K562 (cell line): Measurements from ENCODE around the gene DYRK1A. TPM values are rescaled to one million over a fixed set of nuclear protein-coding genes. Genes with fewer than 3 reads are reported as not detected.

Source experiments
- ARID2 ChIP-seq: fragments of 450-650 bp; IDR thresholded peaks from 2 replicates; pipeline ENCODE4 v1.6.1; 2017; ENCODE audit warnings: antibody characterized with exemption, mild to moderate bottlenecking
- BCOR ChIP-seq: fragments of 450-650 bp; IDR thresholded peaks from 2 replicates; pipeline ENCODE4 v1.6.1; 2016
- CBX2 ChIP-seq: fragments of 200-600 bp; sonication (generic); IDR thresholded peaks from one replicate; pipeline ENCODE4 v1.6.1; 2012; ENCODE audit warnings: mild to moderate bottlenecking, low read length, inconsistent platforms; ENCODE audit not compliant: insufficient read depth, poor library complexity, severe bottlenecking
- ELF1 ChIP-seq: fragments of 200-800 bp; sonication (Bioruptor generic); IDR thresholded peaks from 2 replicates; pipeline ENCODE4 v1.6.1; 2016; ENCODE audit warnings: missing genetic modification characterization, missing compliant biosample characterization
- FOXJ3 ChIP-seq: sonication (generic); formaldehyde crosslinking; IDR thresholded peaks from 2 replicates; pipeline ENCODE4 v1.4.0; 2020; ENCODE audit warnings: mild to moderate bottlenecking, missing genetic modification reagents
- FOXK2 ChIP-seq, 2 experiments: fragments of 450-650 bp; IDR thresholded peaks in 1 of 2; conservative IDR thresholded peaks in 1 of 2; 2 replicates each; pipeline ENCODE4 v1.6.1; 2016; ENCODE audit warnings: low read depth in 2 of 2, mild to moderate bottlenecking in 1 of 2
- FOXM1 ChIP-seq, 2 experiments: fragments of 450-650 bp in 1 of 2; sonication (generic) in 1 of 2; formaldehyde crosslinking in 1 of 2; IDR thresholded peaks; 2 replicates each; pipeline versions ENCODE4 v1.6.1 to v1.9.0; 2017 to 2022; ENCODE audit warnings: low read depth in 2 of 2, mild to moderate bottlenecking in 2 of 2, missing genetic modification reagents in 1 of 2, moderate library complexity in 1 of 2
- GATAD2A ChIP-seq: fragments of 450-650 bp; IDR thresholded peaks from 2 replicates; pipeline ENCODE4 v1.6.1; 2017
- HDAC6 ChIP-seq: IDR thresholded peaks from 2 replicates; pipeline ENCODE4 v1.6.1; 2012; ENCODE audit warnings: low read depth, mild to moderate bottlenecking, control low read depth, inconsistent platforms, low read length, moderate library complexity
- HMG20B ChIP-seq: fragments of 250-450 bp; sonication (Bioruptor Pico); IDR thresholded peaks from 2 replicates; pipeline ENCODE4 v1.5.0; 2021; ENCODE audit warnings: mild to moderate bottlenecking
- PTTG1 ChIP-seq: fragments of 450-650 bp; IDR thresholded peaks from 2 replicates; pipeline ENCODE4 v1.6.1; 2016; ENCODE audit warnings: low read depth, mild to moderate bottlenecking, missing genetic modification characterization, missing compliant biosample characterization
- PYGO2 ChIP-seq: fragments of 450-650 bp; IDR thresholded peaks from 2 replicates; pipeline ENCODE4 v1.6.1; 2016; ENCODE audit warnings: mild to moderate bottlenecking, missing genetic modification characterization, moderate library complexity, missing compliant biosample characterization
- RFX5 ChIP-seq: IDR thresholded peaks from 2 replicates; pipeline ENCODE4 v1.6.1; 2011; ENCODE audit warnings: low read depth, mild to moderate bottlenecking, improper control_type of control experiment, low read length
- TCF7 ChIP-seq: sonication (generic); IDR thresholded peaks from 2 replicates; pipeline ENCODE4 v1.6.1; 2016; ENCODE audit warnings: antibody characterized with exemption, borderline replicate concordance
- polyA plus RNA-seq, 8 experiments: library from polyadenylated mRNA; depleted of rRNA in 4 of 8; stranded (reverse) in 5 of 8; unstranded in 3 of 8; fragments of >200 nt; fragmentation: Nextera tagmentation in 2 of 8; fragmentation: Illumina TruSeq in 1 of 8; extraction: Ambion mirVana in 2 of 8; extraction: Trizol in 1 of 8; gene quantifications; 2 replicates each; pipeline versions ENCODE4 v1.2.1 to v1.2.3, GENCODE V29; 2011 to 2014; ENCODE audit warnings: inconsistent platforms in 1 of 8, missing spikeins in 1 of 8
- total RNA-seq, 7 experiments: library from RNA; depleted of rRNA in 6 of 7; stranded (reverse); fragments of >200 nt in 6 of 7; fragmentation: Illumina TruSeq in 2 of 7; extraction: Trizol in 2 of 7; gene quantifications; 2 replicates each; pipeline versions ENCODE4 v1.2.1 to v1.2.3, GENCODE V29; 2011 to 2021; ENCODE audit warnings: low replicate concordance in 1 of 7
- TF ChIP-seq, protein P1 (sequence below): fragments of 450-650 bp; IDR thresholded peaks from 2 replicates; pipeline ENCODE4 v1.6.1; 2018; ENCODE audit warnings: mild to moderate bottlenecking, low read depth; ENCODE audit not compliant: partially characterized antibody
- TF ChIP-seq, protein P2 (sequence below): fragments of 450-650 bp; formaldehyde crosslinking; IDR thresholded peaks from 2 replicates; pipeline ENCODE4 v1.4.0; 2022; ENCODE audit warnings: missing genetic modification characterization
- TF ChIP-seq, protein P3 (sequence below): fragments of 250-450 bp; sonication (Bioruptor Pico); IDR thresholded peaks from 2 replicates; pipeline ENCODE4 v1.4.0; 2020; ENCODE audit warnings: mild to moderate bottlenecking, moderate library complexity
- TF ChIP-seq, protein P4 (sequence below): fragments of 250-450 bp; sonication (Bioruptor Pico); IDR thresholded peaks from 2 replicates; pipeline ENCODE4 v1.5.0; 2021; ENCODE audit warnings: mild to moderate bottlenecking, borderline replicate concordance
- TF ChIP-seq, protein P5 (sequence below): fragments of 200-800 bp; sonication (Bioruptor generic); IDR thresholded peaks from 2 replicates; pipeline ENCODE4 v1.6.1; 2017; ENCODE audit warnings: missing genetic modification characterization, missing compliant biosample characterization

DYRK1A gene
- total and polyA plus RNA-seq, 9 of the 15 experiments (the other 6 are each of a cell fraction or from before 2014, with no cell fraction given): 3.7 to 64.8 (median 42.3) TPM

DNA sequence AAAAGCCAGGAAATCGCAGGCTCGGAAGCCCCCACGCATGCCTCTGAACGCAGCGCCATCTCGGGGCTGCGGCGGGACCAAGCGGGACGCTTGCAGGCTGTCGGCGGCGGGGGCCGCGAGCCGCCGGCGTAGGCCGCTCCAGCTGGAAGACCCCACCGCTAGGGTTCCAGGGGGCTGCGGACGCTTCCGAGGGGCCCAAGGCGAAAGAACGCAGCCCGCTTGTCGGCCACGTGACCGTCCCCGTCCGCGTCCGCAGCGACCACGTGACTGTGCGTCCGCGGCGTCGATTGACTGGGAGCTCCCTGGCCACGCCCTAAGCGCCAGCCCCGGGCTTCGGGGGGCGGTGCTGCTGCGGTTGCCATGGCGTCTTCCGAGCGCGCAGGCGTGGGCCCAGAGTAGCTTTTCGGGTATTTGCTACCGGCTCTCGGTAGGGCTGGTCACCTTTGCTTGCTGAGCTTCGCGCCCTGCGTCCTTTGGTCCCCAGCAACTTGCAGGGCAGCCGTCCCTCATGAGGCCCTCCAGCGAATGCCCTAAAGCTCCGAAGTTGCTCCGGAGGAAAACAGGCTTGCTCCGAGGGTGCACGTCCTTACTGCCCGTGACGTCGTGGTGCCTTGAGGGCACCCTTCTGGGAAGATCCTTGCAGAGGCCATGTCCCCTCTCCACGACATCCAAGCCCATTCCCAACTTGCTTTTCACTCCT, 197.2 kb downstream of the DYRK1A start (continued):
- TF ChIP-seq, protein P1, sequence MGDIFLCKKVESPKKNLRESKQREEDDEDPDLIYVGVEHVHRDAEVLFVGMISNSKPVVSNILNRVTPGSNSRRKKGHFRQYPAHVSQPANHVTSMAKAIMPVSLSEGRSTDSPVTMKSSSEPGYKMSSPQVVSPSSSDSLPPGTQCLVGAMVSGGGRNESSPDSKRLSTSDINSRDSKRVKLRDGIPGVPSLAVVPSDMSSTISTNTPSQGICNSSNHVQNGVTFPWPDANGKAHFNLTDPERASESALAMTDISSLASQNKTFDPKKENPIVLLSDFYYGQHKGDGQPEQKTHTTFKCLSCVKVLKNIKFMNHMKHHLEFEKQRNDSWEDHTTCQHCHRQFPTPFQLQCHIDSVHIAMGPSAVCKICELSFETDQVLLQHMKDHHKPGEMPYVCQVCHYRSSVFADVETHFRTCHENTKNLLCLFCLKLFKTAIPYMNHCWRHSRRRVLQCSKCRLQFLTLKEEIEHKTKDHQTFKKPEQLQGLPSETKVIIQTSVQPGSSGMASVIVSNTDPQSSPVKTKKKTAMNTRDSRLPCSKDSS: no peak
- peak in 1 of 2 experiments; percentile 80; a peak in 2 of 4 replicates for TF ChIP-seq FOXK2 (conservative IDR thresholded peaks at IDR 0.05 in 1 of 2, IDR thresholded peaks at IDR 0.05 in 1 of 2; ENCODE audit: low read depth in 2 of 2)
- TF ChIP-seq HMG20B: no peak
- TF ChIP-seq PYGO2 (tag): no peak
- TF ChIP-seq, protein P2, sequence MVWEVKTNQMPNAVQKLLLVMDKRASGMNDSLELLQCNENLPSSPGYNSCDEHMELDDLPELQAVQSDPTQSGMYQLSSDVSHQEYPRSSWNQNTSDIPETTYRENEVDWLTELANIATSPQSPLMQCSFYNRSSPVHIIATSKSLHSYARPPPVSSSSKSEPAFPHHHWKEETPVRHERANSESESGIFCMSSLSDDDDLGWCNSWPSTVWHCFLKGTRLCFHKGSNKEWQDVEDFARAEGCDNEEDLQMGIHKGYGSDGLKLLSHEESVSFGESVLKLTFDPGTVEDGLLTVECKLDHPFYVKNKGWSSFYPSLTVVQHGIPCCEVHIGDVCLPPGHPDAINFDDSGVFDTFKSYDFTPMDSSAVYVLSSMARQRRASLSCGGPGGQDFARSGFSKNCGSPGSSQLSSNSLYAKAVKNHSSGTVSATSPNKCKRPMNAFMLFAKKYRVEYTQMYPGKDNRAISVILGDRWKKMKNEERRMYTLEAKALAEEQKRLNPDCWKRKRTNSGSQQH (CRISPR knock-in tag): 0 out of 2 replicates have a peak, but pooled peaks have one; percentile 6
- TF ChIP-seq TCF7: no peak
- peak; percentile 41; the same call in 1 of the 2 replicates for TF ChIP-seq BCOR
- peak; percentile 86 for TF ChIP-seq GATAD2A
- TF ChIP-seq, protein P3, sequence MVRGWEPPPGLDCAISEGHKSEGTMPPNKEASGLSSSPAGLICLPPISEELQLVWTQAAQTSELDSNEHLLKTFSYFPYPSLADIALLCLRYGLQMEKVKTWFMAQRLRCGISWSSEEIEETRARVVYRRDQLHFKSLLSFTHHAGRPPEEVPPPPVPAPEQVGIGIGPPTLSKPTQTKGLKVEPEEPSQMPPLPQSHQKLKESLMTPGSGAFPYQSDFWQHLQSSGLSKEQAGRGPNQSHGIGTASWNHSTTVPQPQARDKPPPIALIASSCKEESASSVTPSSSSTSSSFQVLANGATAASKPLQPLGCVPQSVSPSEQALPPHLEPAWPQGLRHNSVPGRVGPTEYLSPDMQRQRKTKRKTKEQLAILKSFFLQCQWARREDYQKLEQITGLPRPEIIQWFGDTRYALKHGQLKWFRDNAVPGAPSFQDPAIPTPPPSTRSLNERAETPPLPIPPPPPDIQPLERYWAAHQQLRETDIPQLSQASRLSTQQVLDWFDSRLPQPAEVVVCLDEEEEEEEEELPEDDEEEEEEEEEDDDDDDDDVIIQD (CRISPR knock-in tag): no peak
- no peak for TF ChIP-seq FOXJ3 (CRISPR knock-in tag)
- no peak for TF ChIP-seq PTTG1
- no peak for TF ChIP-seq FOXM1 (IDR thresholded peaks at IDR 0.05; ENCODE audit: low read depth)
- TF ChIP-seq FOXM1 (CRISPR knock-in tag; IDR thresholded peaks at IDR 0.05; ENCODE audit: low read depth): peak; percentile 84; the same call in 1 of the 2 replicates
- TF ChIP-seq, protein P4, sequence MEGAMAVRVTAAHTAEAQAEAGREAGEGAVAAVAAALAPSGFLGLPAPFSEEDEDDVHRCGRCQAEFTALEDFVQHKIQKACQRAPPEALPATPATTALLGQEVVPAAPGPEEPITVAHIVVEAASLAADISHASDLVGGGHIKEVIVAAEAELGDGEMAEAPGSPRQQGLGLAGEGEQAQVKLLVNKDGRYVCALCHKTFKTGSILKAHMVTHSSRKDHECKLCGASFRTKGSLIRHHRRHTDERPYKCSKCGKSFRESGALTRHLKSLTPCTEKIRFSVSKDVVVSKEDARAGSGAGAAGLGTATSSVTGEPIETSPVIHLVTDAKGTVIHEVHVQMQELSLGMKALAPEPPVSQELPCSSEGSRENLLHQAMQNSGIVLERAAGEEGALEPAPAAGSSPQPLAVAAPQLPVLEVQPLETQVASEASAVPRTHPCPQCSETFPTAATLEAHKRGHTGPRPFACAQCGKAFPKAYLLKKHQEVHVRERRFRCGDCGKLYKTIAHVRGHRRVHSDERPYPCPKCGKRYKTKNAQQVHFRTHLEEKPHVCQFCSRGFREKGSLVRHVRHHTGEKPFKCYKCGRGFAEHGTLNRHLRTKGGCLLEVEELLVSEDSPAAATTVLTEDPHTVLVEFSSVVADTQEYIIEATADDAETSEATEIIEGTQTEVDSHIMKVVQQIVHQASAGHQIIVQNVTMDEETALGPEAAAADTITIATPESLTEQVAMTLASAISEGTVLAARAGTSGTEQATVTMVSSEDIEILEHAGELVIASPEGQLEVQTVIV (CRISPR knock-in tag): 0 out of 2 replicates have a peak, but pooled peaks have one; percentile 46
- no peak for TF ChIP-seq CBX2
- 0 out of 2 replicates have a peak, but pooled peaks have one; percentile 15 for TF ChIP-seq ARID2
- peak; percentile 61 for TF ChIP-seq ELF1
- TF ChIP-seq HDAC6: no peak
- no peak for TF ChIP-seq RFX5
- TF ChIP-seq, protein P5, sequence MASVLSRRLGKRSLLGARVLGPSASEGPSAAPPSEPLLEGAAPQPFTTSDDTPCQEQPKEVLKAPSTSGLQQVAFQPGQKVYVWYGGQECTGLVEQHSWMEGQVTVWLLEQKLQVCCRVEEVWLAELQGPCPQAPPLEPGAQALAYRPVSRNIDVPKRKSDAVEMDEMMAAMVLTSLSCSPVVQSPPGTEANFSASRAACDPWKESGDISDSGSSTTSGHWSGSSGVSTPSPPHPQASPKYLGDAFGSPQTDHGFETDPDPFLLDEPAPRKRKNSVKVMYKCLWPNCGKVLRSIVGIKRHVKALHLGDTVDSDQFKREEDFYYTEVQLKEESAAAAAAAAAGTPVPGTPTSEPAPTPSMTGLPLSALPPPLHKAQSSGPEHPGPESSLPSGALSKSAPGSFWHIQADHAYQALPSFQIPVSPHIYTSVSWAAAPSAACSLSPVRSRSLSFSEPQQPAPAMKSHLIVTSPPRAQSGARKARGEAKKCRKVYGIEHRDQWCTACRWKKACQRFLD: peak; percentile 68
